RWPE1 (cell line): ENCODE results near the gene RPUSD4.

Experiments
- CTCF ChIA-PET: fragments of 350-600 bp; sonication (Branson Sonifier 250); formaldehyde crosslinking; extraction: SDS; loops from one replicate; lab custom pipeline; 2021; lab: Yijun Ruan, JAX
- POLR2A ChIA-PET: fragments of 400-600 bp; formaldehyde crosslinking; extraction: SDS; loops from one replicate; lab custom pipeline; 2020; ENCODE audit warnings: antibody characterized with exemption; ENCODE audit not compliant: low non-redundant PET; lab: Yijun Ruan, JAX
- DNase-seq: peaks from one replicate; pipeline ENCODE4 v3.0.0; 2012; ENCODE audit warnings: low spot score
- H3K27ac ChIP-seq: fragments of 450-650 bp; 2 replicates; pipeline ENCODE4 v1.5.1; 2017
- TF ChIP-seq, protein P1 (sequence below): fragments of 450-650 bp; conservative IDR thresholded peaks from 2 replicates; pipeline ENCODE4 v1.5.1; 2017; ENCODE audit warnings: low read depth, mild to moderate bottlenecking

The RPUSD4 gene

DNA sequence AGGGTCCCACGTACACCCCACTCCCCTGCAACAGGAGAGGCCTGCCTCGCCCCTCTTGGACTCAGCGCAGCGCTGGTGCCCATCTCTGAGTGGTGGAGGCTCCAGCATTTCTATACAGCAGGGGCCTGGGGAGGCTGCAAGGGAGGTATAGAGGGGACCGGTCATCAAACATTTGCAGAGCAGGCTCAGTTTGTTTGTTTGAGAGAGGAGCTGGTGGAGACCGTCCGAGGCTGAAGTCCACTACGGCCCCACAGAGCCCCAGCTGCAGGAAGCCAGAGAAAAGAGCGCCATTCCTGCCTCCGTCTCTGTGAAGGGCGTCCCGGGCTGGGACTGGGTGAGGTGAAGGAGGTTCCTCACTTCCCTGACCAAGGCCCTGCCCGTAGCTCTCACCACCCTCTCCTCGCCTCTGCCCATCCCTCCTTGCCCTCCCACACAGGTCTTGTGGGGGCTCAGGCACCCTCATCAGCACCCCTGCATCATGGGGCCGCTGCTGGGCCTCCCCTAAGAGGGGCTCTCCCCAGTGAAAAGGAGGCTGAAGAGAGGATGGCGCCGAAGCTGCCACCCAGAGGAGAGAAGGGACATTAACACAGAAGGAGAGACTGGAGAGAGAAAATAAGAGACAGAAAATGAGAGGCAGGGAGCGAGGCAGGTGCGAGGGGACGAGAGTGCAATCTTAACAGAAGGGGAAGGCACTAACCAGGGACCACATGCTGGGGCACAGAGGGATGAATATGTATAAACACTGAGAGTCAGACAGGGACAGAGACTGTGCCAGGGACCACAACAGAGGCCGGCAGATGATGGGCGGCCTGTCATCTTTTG is 24.5 kb downstream of the RPUSD4 start:
- TF ChIP-seq, protein P1, sequence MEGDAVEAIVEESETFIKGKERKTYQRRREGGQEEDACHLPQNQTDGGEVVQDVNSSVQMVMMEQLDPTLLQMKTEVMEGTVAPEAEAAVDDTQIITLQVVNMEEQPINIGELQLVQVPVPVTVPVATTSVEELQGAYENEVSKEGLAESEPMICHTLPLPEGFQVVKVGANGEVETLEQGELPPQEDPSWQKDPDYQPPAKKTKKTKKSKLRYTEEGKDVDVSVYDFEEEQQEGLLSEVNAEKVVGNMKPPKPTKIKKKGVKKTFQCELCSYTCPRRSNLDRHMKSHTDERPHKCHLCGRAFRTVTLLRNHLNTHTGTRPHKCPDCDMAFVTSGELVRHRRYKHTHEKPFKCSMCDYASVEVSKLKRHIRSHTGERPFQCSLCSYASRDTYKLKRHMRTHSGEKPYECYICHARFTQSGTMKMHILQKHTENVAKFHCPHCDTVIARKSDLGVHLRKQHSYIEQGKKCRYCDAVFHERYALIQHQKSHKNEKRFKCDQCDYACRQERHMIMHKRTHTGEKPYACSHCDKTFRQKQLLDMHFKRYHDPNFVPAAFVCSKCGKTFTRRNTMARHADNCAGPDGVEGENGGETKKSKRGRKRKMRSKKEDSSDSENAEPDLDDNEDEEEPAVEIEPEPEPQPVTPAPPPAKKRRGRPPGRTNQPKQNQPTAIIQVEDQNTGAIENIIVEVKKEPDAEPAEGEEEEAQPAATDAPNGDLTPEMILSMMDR: no peak
- ChIA-PET POLR2A (no interaction called here), CTCF (interaction anchor here (0.6 kb wide), 1 partner anchor 48 kb away, joined by 4 read pairs; no protein-coding TSS in a partner anchor)
- no peak for DNase-seq
- no peak overlapping the region for H3K27ac ChIP-seq

DNA sequence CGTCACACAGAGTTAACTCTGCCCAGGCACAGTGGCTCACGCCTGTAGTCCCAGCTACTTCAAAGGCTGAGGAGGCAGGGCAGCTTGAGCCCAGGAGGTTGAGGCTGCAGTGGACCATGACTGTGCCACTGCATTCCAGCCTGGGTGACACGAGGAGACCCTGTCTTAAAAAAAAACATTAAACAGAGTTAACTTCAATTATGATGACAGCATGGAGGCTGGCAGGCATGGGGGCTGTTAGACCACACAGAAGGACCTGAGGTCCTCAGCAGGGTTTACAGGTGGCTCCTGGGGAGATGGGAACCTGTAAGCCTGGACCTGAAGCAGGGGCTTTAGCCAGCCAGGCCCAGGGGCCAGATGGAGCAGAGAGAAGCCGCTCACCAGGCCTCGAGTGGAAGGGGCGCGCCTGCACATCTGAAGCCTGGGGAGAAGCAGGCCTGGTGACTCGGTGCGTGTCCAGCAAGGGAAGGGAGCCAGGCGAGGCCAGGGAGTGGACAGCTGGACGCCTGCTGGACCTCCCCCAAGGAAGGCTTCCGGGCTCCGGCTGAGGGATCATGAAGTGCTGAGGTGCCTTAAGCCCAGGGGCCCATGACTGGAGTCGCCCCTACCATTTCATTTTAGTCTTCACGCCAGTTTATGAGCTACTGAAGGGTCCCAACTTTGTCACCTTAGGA is 25.3 kb downstream of the RPUSD4 start:
- CTCF ChIA-PET: interaction anchor here (0.6 kb wide), 1 partner anchor 47 kb away, joined by 4 read pairs; no protein-coding TSS in a partner anchor

DNA sequence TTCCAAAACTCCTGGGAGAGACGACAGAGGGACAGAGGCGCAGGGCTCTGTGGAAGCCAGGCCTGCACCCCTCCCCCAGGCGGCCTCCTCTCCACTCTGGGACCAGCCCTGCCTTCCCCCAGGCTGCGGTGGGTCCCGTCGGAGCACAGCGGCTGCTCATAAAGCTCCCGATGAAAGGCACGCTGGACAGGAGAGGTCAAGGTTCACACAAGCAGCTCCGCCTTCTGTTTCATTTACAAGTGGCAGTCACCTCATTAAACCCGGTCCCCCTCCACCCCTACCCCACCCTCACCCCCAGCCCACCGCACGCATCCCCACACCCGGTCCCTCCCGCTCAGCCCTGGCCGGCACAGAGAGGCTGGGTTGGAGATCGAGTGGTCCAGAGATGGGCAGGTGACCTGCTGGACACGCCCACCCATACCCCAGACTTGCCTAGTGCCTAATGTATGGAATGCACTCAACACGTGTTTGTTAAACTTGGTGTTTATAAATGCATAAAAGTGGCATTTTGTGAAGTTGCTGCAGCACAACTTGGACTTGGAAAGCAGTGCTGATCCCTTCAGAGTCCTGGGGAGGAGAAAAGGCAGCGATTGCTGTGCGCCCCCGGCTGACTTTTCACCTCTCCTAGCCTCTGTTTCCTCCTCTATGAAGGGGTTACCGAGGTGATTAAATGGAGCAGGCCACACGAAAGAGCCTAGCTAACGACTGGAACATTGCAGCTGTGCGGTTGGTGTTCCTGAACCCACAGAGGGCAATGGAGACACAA is 26.0 kb downstream of the RPUSD4 start:
- ChIA-PET CTCF (no interaction called here), POLR2A (no interaction called here)
- TF ChIP-seq, protein P1: no peak
- no peak overlapping the region for H3K27ac ChIP-seq
- DNase-seq: no peak

More for the DNA sequence above, 25.3 kb downstream of the RPUSD4 start:
- TF ChIP-seq, protein P1: no peak
- H3K27ac ChIP-seq: no peak overlapping the region
- DNase-seq: no peak
- POLR2A ChIA-PET: no interaction called here

DNA sequence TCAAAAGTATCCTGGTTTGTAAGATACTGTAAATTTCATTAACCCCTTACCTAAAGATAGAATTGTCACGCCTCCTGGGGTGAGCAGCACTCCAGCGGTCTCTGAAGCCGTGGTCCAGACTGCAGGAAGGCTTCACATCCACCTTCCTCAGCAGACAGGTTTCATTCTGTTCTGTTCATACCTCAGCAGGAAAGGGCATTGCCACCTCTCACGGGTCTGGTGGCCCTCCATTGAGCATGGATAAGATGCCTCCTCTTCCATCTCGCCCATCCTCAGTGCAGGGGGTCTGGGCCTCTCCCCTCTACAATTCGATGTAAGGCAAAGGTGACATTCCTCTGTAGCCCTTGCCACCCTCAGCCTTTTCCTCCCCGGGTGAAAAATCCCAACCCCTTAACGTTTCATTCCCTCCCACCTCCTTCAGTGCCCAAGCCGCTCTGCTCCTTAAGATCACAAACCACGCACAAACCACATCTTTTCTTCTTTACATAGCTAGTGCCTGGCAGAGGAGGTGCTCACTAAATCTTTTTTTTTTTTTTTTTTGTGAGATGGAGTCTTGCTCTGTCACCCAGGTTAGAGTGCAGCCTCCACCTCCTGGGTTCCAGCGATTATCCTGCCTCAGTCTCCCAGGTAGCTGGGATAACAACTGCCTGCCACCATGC is 28.5 kb downstream of the RPUSD4 start:
- POLR2A ChIA-PET: no interaction called here
- no peak for DNase-seq
- TF ChIP-seq, protein P1: no peak
- H3K27ac ChIP-seq: no peak overlapping the region
- CTCF ChIA-PET: no interaction called here

DNA sequence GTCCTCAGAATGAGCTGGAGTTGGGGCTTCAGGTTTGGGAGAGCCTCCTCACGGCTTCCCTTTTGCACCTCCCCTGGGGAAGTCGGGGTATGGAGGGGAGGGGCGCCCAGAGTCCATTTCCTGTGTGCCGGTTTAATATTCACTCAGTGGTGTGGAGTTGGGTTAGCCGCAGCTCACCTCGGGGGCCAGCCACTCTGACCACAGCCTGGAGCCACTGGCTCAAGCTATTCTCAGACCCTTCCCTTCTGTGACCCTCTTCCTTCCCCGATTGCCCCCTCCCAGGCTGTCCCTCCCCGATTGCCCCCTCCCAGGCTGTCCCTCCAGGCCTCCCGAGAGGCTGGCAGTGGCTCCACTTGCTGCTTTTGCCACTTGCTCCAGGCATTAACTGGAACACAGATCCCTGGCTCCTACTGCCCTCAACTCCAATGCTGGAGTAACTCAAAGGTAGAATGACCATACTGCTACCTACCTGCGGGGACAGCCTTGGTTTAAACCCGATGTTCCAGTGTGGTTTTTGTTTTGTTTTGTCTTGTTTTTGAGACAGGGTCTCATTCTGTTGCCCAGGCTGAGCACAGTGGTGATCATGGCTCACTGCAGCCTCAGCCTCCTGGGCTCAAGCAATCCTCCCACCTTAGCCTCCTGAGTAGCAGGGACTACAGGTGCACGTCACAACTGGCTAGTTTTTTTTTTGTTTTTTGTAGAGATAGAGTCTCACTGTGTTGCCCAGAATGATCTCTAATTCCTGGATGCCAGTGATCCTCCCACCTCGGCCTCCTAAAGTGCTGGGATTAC is 29.3 kb downstream of the RPUSD4 start:
- no peak overlapping the region for H3K27ac ChIP-seq
- TF ChIP-seq, protein P1: no peak
- ChIA-PET POLR2A (no interaction called here), CTCF (no interaction called here)
- no peak for DNase-seq
